ENCODE measurements around the gene TRABD2B.

Gene TRABD2B

DNA sequence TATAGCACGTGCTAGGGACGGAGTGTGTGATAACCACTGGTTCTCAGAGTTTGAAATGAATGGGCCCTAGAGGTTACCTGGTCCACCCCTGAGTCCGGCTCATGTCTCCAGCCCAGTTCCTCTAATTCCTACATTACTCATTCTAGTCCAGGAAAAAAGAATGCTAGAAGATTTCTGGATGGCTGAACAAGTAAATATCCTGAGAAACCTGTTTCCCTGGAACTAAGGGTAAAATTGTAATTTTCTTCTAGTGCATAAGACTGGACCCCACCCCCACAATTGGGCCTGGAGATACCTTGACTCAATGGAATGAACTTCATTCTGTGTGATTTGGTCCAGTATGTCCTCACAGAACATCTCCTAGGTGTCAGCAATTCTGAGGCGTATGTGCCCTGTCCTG, 208.4 kb downstream of the TRABD2B start:
- no peaks in the 10 kb centered on the region for H3K9me3 ChIP-seq (ENCODE audit: low read length)
- H3K4me1 ChIP-seq (ENCODE audit: insufficient read depth, low read length) = no peaks in the 10 kb centered on the region
- H2AFZ ChIP-seq (ENCODE audit: low read depth, low read length) = no peak overlapping the region
- H3K27me3 ChIP-seq (ENCODE audit: insufficient read depth, low read length) = no peaks in the 10 kb centered on the region
- no peak overlapping the region for H3K4me3 ChIP-seq (ENCODE audit: low read length)
- H3K36me3 ChIP-seq (ENCODE audit: insufficient read depth, low read length) = no peaks in the 10 kb centered on the region

GRCh38 chr1:47787560-47787959, 209.6 kb downstream of the TRABD2B start:
- no peaks in the 10 kb centered on the region for H3K4me1 ChIP-seq (ENCODE audit: insufficient read depth, low read length)
- no peaks in the 10 kb centered on the region for H3K36me3 ChIP-seq (ENCODE audit: insufficient read depth, low read length)
- H3K4me3 ChIP-seq (ENCODE audit: low read length) = no peak overlapping the region
- no peaks in the 10 kb centered on the region for H3K27me3 ChIP-seq (ENCODE audit: insufficient read depth, low read length)
- no peak overlapping the region for H2AFZ ChIP-seq (ENCODE audit: low read depth, low read length)
- H3K9me3 ChIP-seq (ENCODE audit: low read length) = no peaks in the 10 kb centered on the region

DNA sequence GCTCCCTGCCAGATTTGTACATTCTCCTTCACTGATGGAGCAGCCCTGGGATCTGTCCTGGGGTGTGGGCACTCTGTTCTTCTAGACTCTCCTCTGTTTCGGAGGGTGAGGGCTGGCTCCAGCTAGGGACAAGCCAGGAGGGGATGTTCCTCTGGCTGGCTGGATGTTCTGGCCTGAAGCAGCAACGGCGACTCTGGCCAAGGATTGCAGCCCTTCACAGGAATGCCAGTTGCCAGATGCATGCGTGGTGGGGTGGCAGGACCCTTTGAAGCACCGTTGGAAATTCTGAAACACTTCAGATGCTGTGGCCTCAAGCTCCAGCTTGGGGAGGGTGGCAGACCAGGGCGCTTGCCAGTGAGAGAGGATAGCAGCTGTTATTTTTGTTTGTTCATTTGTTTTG, 210.9 kb downstream of the TRABD2B start:
- Histone ChIP-seq H3K4me3 (ENCODE audit: low read length) (no peak overlapping the region), H3K27me3 (ENCODE audit: insufficient read depth, low read length) (no peaks in the 10 kb centered on the region), H3K36me3 (ENCODE audit: insufficient read depth, low read length) (no peaks in the 10 kb centered on the region), H3K9me3 (ENCODE audit: low read length) (no peaks in the 10 kb centered on the region), H2AFZ (ENCODE audit: low read depth, low read length) (no peak overlapping the region), H3K4me1 (ENCODE audit: insufficient read depth, low read length) (no peaks in the 10 kb centered on the region)

- Histone ChIP-seq H3K4me3 (ENCODE audit: low read length) (no peak overlapping the region), H2AFZ (ENCODE audit: low read depth, low read length) (no peak overlapping the region), H3K4me1 (ENCODE audit: insufficient read depth, low read length) (no peaks in the 10 kb centered on the region), H3K27me3 (ENCODE audit: insufficient read depth, low read length) (no peaks in the 10 kb centered on the region), H3K9me3 (ENCODE audit: low read length) (no peaks in the 10 kb centered on the region), H3K36me3 (ENCODE audit: insufficient read depth, low read length) (no peaks in the 10 kb centered on the region)
Observed at GRCh38 chr1:47785561-47786271, 211.5 kb downstream of the TRABD2B start.

DNA sequence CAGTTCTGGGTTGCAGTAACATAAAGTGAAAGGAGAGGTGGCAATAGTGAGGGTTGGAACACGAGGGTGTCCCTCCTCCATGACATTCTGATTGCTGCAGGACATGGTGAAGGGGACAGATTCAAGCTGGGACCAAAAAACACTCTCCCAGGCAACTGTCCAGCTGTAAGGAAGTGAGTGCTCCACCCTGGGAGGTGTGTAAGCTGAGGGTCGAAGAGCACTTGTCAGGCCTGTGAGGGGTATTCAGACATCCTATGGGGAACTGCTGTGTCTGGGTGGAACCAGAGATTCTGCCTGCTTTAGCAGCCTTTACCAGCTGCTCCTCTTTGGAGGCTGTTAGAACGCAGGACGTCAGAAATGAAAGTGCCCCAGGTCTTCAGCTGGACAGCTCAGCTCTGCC, 212.1 kb downstream of the TRABD2B start:
- H3K4me1 ChIP-seq (ENCODE audit: insufficient read depth, low read length) = no peaks in the 10 kb centered on the region
- no peaks in the 10 kb centered on the region for H3K36me3 ChIP-seq (ENCODE audit: insufficient read depth, low read length)
- H3K27me3 ChIP-seq (ENCODE audit: insufficient read depth, low read length) = no peaks in the 10 kb centered on the region
- H2AFZ ChIP-seq (ENCODE audit: low read depth, low read length) = no peak overlapping the region
- H3K4me3 ChIP-seq (ENCODE audit: low read length) = no peak overlapping the region
- no peaks in the 10 kb centered on the region for H3K9me3 ChIP-seq (ENCODE audit: low read length)

- Histone ChIP-seq H3K4me3 (ENCODE audit: low read length) (no peak overlapping the region), H3K9me3 (ENCODE audit: low read length) (no peaks in the 10 kb centered on the region), H3K36me3 (ENCODE audit: insufficient read depth, low read length) (no peaks in the 10 kb centered on the region), H3K4me1 (ENCODE audit: insufficient read depth, low read length) (no peaks in the 10 kb centered on the region), H3K27me3 (ENCODE audit: insufficient read depth, low read length) (no peaks in the 10 kb centered on the region), H2AFZ (ENCODE audit: low read depth, low read length) (no peak overlapping the region)
Observed at GRCh38 chr1:47784497-47784822, 212.7 kb downstream of the TRABD2B start.

- H3K27me3 ChIP-seq (ENCODE audit: insufficient read depth, low read length) = no peaks in the 10 kb centered on the region
Observed at GRCh38 chr1:47783638-47784496, 213.3 kb downstream of the TRABD2B start.

DNA sequence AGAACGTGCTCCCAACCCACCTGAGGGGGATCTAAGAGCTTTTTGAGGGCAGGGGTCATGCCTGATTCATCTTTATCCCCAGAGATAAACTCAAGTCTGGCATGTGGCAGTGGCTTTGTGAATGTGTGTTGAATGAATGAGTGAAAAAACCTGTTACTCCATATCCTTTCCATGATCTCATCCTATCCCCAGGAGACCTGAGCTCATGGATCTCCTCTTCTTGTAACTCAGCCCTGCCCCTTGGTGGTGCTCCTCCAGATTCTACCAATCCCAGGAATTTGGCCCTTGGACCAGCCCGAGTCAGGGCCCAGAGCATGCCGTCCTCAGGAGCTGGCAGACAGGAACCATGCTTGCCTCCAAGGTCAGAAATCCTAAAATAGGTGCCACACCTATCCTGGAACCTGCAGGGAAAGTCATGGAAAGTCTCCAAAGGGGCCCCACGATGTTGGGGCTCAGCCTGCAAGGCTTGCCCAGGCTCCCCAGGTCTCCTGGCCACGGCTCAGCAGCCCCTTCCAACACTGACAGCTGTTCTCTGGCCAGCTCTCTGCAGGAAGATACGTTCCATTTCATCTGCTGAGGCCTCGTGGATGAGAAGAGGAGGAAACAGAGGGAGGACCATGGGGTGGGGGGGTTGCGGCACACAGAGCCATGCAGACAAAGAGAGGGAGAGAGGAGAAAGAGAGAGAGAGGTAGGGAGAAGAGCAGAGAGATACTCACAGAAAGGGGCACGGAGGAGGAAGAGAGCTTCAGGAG, 214.6 kb downstream of the TRABD2B start:
- Histone ChIP-seq H3K9me3 (ENCODE audit: low read length) (no peaks in the 10 kb centered on the region), H3K4me1 (ENCODE audit: insufficient read depth, low read length) (no peaks in the 10 kb centered on the region), H3K4me3 (ENCODE audit: low read length) (no peak overlapping the region), H3K27me3 (ENCODE audit: insufficient read depth, low read length) (no peaks in the 10 kb centered on the region), H2AFZ (ENCODE audit: low read depth, low read length) (no peak overlapping the region), H3K36me3 (ENCODE audit: insufficient read depth, low read length) (no peaks in the 10 kb centered on the region)

More at GRCh38 chr1:47783638-47784496, 213.3 kb downstream of the TRABD2B start:
- H3K9me3 ChIP-seq (ENCODE audit: low read length) = no peaks in the 10 kb centered on the region
- no peak overlapping the region for H3K4me3 ChIP-seq (ENCODE audit: low read length)
- no peaks in the 10 kb centered on the region for H3K4me1 ChIP-seq (ENCODE audit: insufficient read depth, low read length)
- no peak overlapping the region for H2AFZ ChIP-seq (ENCODE audit: low read depth, low read length)
- H3K36me3 ChIP-seq (ENCODE audit: insufficient read depth, low read length) = no peaks in the 10 kb centered on the region

DNA sequence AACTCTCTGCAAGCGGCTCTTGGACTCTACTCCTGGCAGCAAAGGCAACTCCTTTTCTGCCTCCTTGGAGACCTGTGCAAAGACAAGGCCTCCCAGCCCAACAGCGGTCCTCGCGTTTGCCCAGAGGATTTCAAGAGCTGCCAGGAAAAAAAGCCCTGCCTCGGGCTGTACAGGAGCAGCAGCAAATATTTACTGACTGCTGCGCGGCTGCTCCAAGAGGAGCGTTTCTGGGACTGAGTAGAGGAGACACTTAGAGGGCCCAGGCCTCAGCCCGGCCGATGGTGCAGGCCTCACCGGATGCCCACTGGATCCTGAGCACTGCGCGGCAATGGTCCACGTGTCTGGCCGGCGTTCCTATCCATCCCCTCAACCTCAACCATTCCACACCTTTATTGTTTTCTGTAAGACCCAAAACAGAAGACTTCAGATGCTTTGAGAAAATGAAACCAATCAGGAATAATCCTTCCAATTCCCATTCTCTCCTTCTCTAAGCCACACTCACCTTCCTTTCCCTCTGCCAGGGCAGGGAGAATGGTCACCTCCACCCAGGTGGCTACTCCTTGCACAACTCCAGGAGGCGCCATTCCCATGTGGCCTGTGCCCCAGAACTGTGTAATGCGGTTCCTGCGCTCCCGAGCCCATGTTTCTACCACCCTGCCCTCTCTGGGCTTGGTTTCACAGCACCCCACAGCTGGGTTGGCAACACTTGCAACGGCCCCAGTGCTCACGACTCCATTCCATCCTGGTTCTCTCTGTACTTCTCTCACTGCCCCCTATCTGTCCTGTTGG, 215.8 kb downstream of the TRABD2B start:
- Histone ChIP-seq H3K27me3 (ENCODE audit: insufficient read depth, low read length) (no peaks in the 10 kb centered on the region), H2AFZ (ENCODE audit: low read depth, low read length) (no peak overlapping the region), H3K4me3 (ENCODE audit: low read length) (no peak overlapping the region), H3K9me3 (ENCODE audit: low read length) (no peaks in the 10 kb centered on the region), H3K36me3 (ENCODE audit: insufficient read depth, low read length) (no peaks in the 10 kb centered on the region), H3K4me1 (ENCODE audit: insufficient read depth, low read length) (no peaks in the 10 kb centered on the region)

GRCh38 chr1:47780469-47780995, 216.7 kb downstream of the TRABD2B start:
- Histone ChIP-seq H3K36me3 (ENCODE audit: insufficient read depth, low read length) (no peaks in the 10 kb centered on the region), H3K9me3 (ENCODE audit: low read length) (no peaks in the 10 kb centered on the region), H2AFZ (ENCODE audit: low read depth, low read length) (no peak overlapping the region), H3K27me3 (ENCODE audit: insufficient read depth, low read length) (no peaks in the 10 kb centered on the region), H3K4me3 (ENCODE audit: low read length) (no peak overlapping the region), H3K4me1 (ENCODE audit: insufficient read depth, low read length) (no peaks in the 10 kb centered on the region)

DNA sequence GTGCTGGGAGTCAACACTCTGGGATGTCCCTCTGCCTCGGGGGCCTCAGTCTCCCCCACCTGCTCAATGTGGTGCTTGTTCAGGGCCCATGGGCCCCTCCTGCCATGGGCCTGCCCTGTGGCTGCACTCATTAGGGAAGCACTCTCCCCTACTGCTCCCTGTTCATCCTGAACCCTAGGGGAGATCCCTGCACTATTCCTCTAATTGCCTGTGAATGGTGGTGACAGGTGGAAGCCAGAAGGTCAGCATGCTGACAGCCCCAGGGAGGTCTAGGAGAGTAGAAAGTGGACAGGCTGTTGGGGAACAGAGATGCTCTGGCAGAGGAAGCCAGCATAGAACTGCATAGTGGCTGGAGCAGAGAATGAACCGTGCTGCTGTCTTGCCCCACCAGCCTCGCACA, 217.6 kb downstream of the TRABD2B start:
- Histone ChIP-seq H3K4me3 (ENCODE audit: low read length) (no peak overlapping the region), H3K36me3 (ENCODE audit: insufficient read depth, low read length) (no peaks in the 10 kb centered on the region), H3K27me3 (ENCODE audit: insufficient read depth, low read length) (no peaks in the 10 kb centered on the region), H3K4me1 (ENCODE audit: insufficient read depth, low read length) (no peaks in the 10 kb centered on the region), H2AFZ (ENCODE audit: low read depth, low read length) (no peak overlapping the region), H3K9me3 (ENCODE audit: low read length) (no peaks in the 10 kb centered on the region)

GRCh38 chr1:47778280-47778679, 218.9 kb downstream of the TRABD2B start:
- no peaks in the 10 kb centered on the region for H3K4me1 ChIP-seq (ENCODE audit: insufficient read depth, low read length)
- no peaks in the 10 kb centered on the region for H3K36me3 ChIP-seq (ENCODE audit: insufficient read depth, low read length)
- no peak overlapping the region for H3K4me3 ChIP-seq (ENCODE audit: low read length)
- H2AFZ ChIP-seq (ENCODE audit: low read depth, low read length) = no peak overlapping the region
- no peaks in the 10 kb centered on the region for H3K9me3 ChIP-seq (ENCODE audit: low read length)
- no peaks in the 10 kb centered on the region for H3K27me3 ChIP-seq (ENCODE audit: insufficient read depth, low read length)
